GM18508 (cell line): ENCODE results near the gene JAML.

Experiments used
- ATAC-seq: cut with Tn5 transposase; IDR thresholded peaks from one replicate; pipeline ENCODE4 v1.9.1; 2021; ENCODE audit warnings: moderate number of reproducible peaks; ENCODE audit not compliant: insufficient read depth, unreplicated experiment

JAML gene

GRCh38 chr11:118152020-118152551 lies 72.7 kb downstream of the JAML start:
- no peak for ATAC-seq

- no peak for ATAC-seq
These were observed 73.4 kb downstream of the JAML start for GRCh38 chr11:118151431-118151830.

GRCh38 chr11:118149493-118149892 lies 75.3 kb downstream of the JAML start:
- no peak for ATAC-seq

GRCh38 chr11:118148856-118149255 lies 76.0 kb downstream of the JAML start:
- no peak for ATAC-seq

GRCh38 chr11:118148240-118148639 lies 76.6 kb downstream of the JAML start:
- no peak for ATAC-seq

GRCh38 chr11:118147502-118147901 lies 77.3 kb downstream of the JAML start:
- no peak for ATAC-seq

GRCh38 chr11:118146554-118146953 lies 78.3 kb downstream of the JAML start:
- no peak for ATAC-seq

- ATAC-seq = no peak
These were observed 79.3 kb downstream of the JAML start for GRCh38 chr11:118145285-118146227.

- ATAC-seq = no peak
These were observed 80.2 kb downstream of the JAML start for GRCh38 chr11:118144301-118145268.
